Fibroblast of the conjunctiva (primary cell): Measurements from ENCODE around the gene CLMN.
"Not testable (repeated sequence)": the region's sequence is repeated elsewhere in the genome, so short reads cannot be mapped to it uniquely, and the experiment has no call there.

Experiments used
- DNase-seq: peaks from one replicate; pipeline ENCODE4 v3.0.0-alpha.2; 2010; ENCODE audit warnings: low read depth

Gene CLMN

GRCh38 chr14:95164506-95164905 lies 155.2 kb downstream of the CLMN start:
- no peak for DNase-seq

- DNase-seq, result no peak
Measured at GRCh38 chr14:95163666-95164065, 156.0 kb downstream of the CLMN start.

- no peak for DNase-seq
Measured at GRCh38 chr14:95163132-95163531, 156.6 kb downstream of the CLMN start.

GRCh38 chr14:95162641-95163040 lies 157.1 kb downstream of the CLMN start:
- no peak for DNase-seq

GRCh38 chr14:95157327-95158189 lies 162.2 kb downstream of the CLMN start, which contains the start of gene DICER1:
TSS of gene DICER1 (minus strand) at chr14:95157529. CDS start at chr14:95133458, 24,071 bp downstream.
- DNase-seq, result peak; percentile 79

GRCh38 chr14:95157048-95157326 lies 162.7 kb downstream of the CLMN start:
- no peak for DNase-seq

GRCh38 chr14:95156161-95157047 lies 163.3 kb downstream of the CLMN start:
- DNase-seq, result no peak

GRCh38 chr14:95155045-95155444 lies 164.7 kb downstream of the CLMN start:
- DNase-seq, result no peak

- DNase-seq, result no peak
Measured at GRCh38 chr14:95153866-95154265, 165.8 kb downstream of the CLMN start.

GRCh38 chr14:95151561-95151960 lies 168.1 kb downstream of the CLMN start:
- no peak for DNase-seq

GRCh38 chr14:95150910-95151309 lies 168.8 kb downstream of the CLMN start:
- DNase-seq, result no peak

- DNase-seq, result no peak
Measured at GRCh38 chr14:95149441-95149840, 170.3 kb downstream of the CLMN start.

GRCh38 chr14:95147597-95147996 lies 172.1 kb downstream of the CLMN start:
- DNase-seq, result no peak

GRCh38 chr14:95146079-95146771 lies 173.5 kb downstream of the CLMN start:
- DNase-seq, result no peak

GRCh38 chr14:95144849-95145248 lies 174.9 kb downstream of the CLMN start:
- no peak for DNase-seq

GRCh38 chr14:95143808-95144620 lies 175.7 kb downstream of the CLMN start:
- DNase-seq, result no peak

- no peak for DNase-seq
Measured at GRCh38 chr14:95142208-95142607, 177.5 kb downstream of the CLMN start.

GRCh38 chr14:95141684-95142083 lies 178.0 kb downstream of the CLMN start:
- DNase-seq, result no peak

GRCh38 chr14:95140060-95140858 lies 179.4 kb downstream of the CLMN start:
- DNase-seq, result no peak

GRCh38 chr14:95138876-95139275 lies 180.8 kb downstream of the CLMN start:
- DNase-seq, result no peak

GRCh38 chr14:95138455-95138854 lies 181.3 kb downstream of the CLMN start:
- DNase-seq, result not testable (repeated sequence)
